RKO (cell line): ENCODE results near the gene DOK4.
A peak's percentile ranks its signal among the peaks of the same experiment; 100 is the strongest.
"Not testable (repeated sequence)": the region's sequence is repeated elsewhere in the genome, so short reads cannot be mapped to it uniquely, and the experiment has no call there.

Experiments
- DNase-seq: peaks from one replicate; pipeline ENCODE4 v3.0.0-alpha.2; 2016; ENCODE audit warnings: low spot score

DOK4 gene

GRCh38 chr16:57502048-57502775, 15.9 kb upstream of the DOK4 start:
- DNase-seq = no peak

- no peak for DNase-seq
Observed at GRCh38 chr16:57501492-57501891, 15.2 kb upstream of the DOK4 start.

- DNase-seq = no peak
Observed at GRCh38 chr16:57500578-57501111, 14.4 kb upstream of the DOK4 start.

GRCh38 chr16:57499941-57500340, 13.6 kb upstream of the DOK4 start:
- not testable (repeated sequence) for DNase-seq

- DNase-seq = no peak
Observed at GRCh38 chr16:57498031-57498430, 11.7 kb upstream of the DOK4 start.

GRCh38 chr16:57497121-57497520, 10.8 kb upstream of the DOK4 start:
- DNase-seq = no peak

- no peak for DNase-seq
Observed at GRCh38 chr16:57493767-57494166, 7.5 kb upstream of the DOK4 start.

- no peak for DNase-seq
Observed at GRCh38 chr16:57489229-57489628, 2.9 kb upstream of the DOK4 start.

GRCh38 chr16:57486858-57487834, 853 bp upstream of the DOK4 start:
- peak; percentile 20 for DNase-seq

- DNase-seq = no peak
Observed at GRCh38 chr16:57485091-57485915, 990 bp downstream of the DOK4 start.

GRCh38 chr16:57484515-57485005, 1.7 kb downstream of the DOK4 start:
- DNase-seq = no peak

- DNase-seq = no peak
Observed at GRCh38 chr16:57483725-57484514, 2.4 kb downstream of the DOK4 start.

- DNase-seq = no peak
Observed at GRCh38 chr16:57482845-57483545, 3.3 kb downstream of the DOK4 start.

GRCh38 chr16:57481421-57481820, 4.9 kb downstream of the DOK4 start:
- DNase-seq = no peak

- no peak for DNase-seq
Observed at GRCh38 chr16:57480754-57481230, 5.5 kb downstream of the DOK4 start.

GRCh38 chr16:57479976-57480753, 6.1 kb downstream of the DOK4 start:
- DNase-seq = no peak

GRCh38 chr16:57479205-57479975, 6.9 kb downstream of the DOK4 start:
- no peak for DNase-seq

- no peak for DNase-seq
Observed at GRCh38 chr16:57478396-57479204, 7.7 kb downstream of the DOK4 start.
